Stimulated activated CD4-positive, alpha-beta T cell treated with anti-CD3 and anti-CD28 coated beads, Interleukin-12 subunit alpha, Interleukin-12 subunit beta, amount 100 ng/mL, for 48 hours (primary cell): Measurements from ENCODE around the gene MCMBP.

Experiments
- DNase-seq, 3 donors: peaks; one replicate each; pipeline ENCODE4 v3.0.0-alpha.2; 2020; ENCODE audit warnings: low read depth in 2 of 3, low spot score in 1 of 3

MCMBP gene

GRCh38 chr10:119786117-119786769 lies 86.4 kb downstream of the MCMBP start:
- no peak for DNase-seq

GRCh38 chr10:119784340-119785067 lies 88.1 kb downstream of the MCMBP start:
- DNase-seq: no peak

- no peak for DNase-seq
These were observed 89.0 kb downstream of the MCMBP start for GRCh38 chr10:119783665-119784027.

- DNase-seq: no peak
These were observed 89.5 kb downstream of the MCMBP start for GRCh38 chr10:119782981-119783664.

- DNase-seq: no peak
These were observed 91.1 kb downstream of the MCMBP start for GRCh38 chr10:119781498-119781897.

GRCh38 chr10:119780879-119781480 lies 91.7 kb downstream of the MCMBP start:
- no peak for DNase-seq
